Activated CD8-positive, alpha-beta T cell treated with anti-CD3 and anti-CD28 coated beads for 36 hours (primary cell): Measurements from ENCODE around the gene MEIKIN. TPM values are rescaled to one million over a fixed set of nuclear protein-coding genes. Genes with fewer than 3 reads are reported as not detected.
A peak's percentile ranks its signal among the peaks of the same experiment; 100 is the strongest.
"Not testable (repeated sequence)": the region's sequence is repeated elsewhere in the genome, so short reads cannot be mapped to it uniquely, and the experiment has no call there.

Experiments used
- ATAC-seq: fragments of 200-7000 bp; cut with Tn5 transposase; one replicate; pipeline ENCODE4 v1.10.0; 2021; ENCODE audit warnings: mild to moderate bottlenecking, moderate library complexity
- CTCF ChIA-PET: fragments of 350-600 bp; sonication (Branson Sonifier 250); formaldehyde crosslinking; loops from one replicate; lab custom pipeline; 2021; ENCODE audit warnings: antibody characterized with exemption; lab: Charles Lee
- POLR2A ChIA-PET: fragments of 350-600 bp; sonication (Branson Sonifier 250); formaldehyde crosslinking; loops from one replicate; lab custom pipeline; 2021; ENCODE audit warnings: antibody characterized with exemption; lab: Charles Lee
- DNase-seq: peaks from one replicate; pipeline ENCODE4 v3.0.0-alpha.2; 2020
- H3K27ac Mint-ChIP-seq: one replicate; pipeline ENCODE4 v1.8.0; 2021; ENCODE audit warnings: mild to moderate bottlenecking, mixed read lengths
- H3K27me3 Mint-ChIP-seq: one replicate; pipeline ENCODE4 v1.8.0; 2021; ENCODE audit warnings: mixed read lengths
- H3K36me3 Mint-ChIP-seq: one replicate; pipeline ENCODE4 v1.8.0; 2021; ENCODE audit warnings: low read depth, mixed read lengths
- H3K4me1 Mint-ChIP-seq: one replicate; pipeline ENCODE4 v1.8.0; 2021; ENCODE audit warnings: low read depth, mixed read lengths
- H3K4me3 Mint-ChIP-seq: one replicate; pipeline ENCODE4 v1.8.0; 2021; ENCODE audit warnings: mild to moderate bottlenecking, moderate library complexity, mixed read lengths
- H3K9me3 Mint-ChIP-seq: one replicate; pipeline ENCODE4 v1.8.0; 2021; ENCODE audit warnings: mixed read lengths
- CTCF ChIP-seq: fragments of 200-600 bp; IDR thresholded peaks from one replicate; pipeline ENCODE4 v1.8.0; 2022; ENCODE audit warnings: antibody characterized with exemption, mild to moderate bottlenecking
- intact Hi-C: fragments of 100-400 bp; cut with micrococcal nuclease; formaldehyde crosslinking; loops from one replicate; pipeline ENCODE4 v1.10.0; 2022
- total RNA-seq, 2 experiments: library from RNA; stranded (reverse); gene quantifications; one replicate each; pipeline ENCODE4 v1.2.3, GENCODE V29; 2021

The MEIKIN gene
- total RNA-seq, 2 experiments from 2014 or later = not detected

- Mint-ChIP-seq H3K36me3 (no peaks in the 10 kb centered on the region), H3K27ac (no peak overlapping the region), H3K4me3 (no peak overlapping the region), H3K4me1 (no peaks in the 10 kb centered on the region), H3K27me3 (no peaks in the 10 kb centered on the region), H3K9me3 (peaks cover 4% of the 10 kb centered on the region)
- intact Hi-C loops = no loop called here
- POLR2A ChIA-PET = no interaction called here
- TF ChIP-seq CTCF = no peak
- ATAC-seq (no peak), DNase-seq (no peak)
- CTCF ChIA-PET = interaction anchor here (1.2 kb wide), 1 partner anchor 325 kb away, joined by 3 read pairs; no protein-coding TSS in a partner anchor
Measured at GRCh38 chr5:131913603-131914002, 31.9 kb downstream of the MEIKIN start.

DNA sequence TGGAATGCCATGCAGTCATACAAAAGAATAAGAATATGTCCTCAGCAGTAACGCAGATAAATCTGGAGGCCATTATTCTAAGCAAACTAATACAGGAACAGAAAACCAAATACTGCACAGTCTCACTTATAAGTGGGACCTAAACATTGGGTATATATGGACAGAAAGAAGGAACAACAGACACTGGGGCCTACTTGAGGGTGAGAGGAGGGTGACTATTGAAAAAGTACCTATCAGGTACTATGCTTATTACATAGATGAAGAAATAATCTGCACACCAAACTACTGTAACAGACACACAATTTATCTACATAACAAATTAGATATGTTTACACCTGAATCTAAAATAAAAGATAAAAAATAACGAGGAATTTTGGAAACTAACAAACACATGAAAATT lies 38.8 kb downstream of the MEIKIN start:
- no peak overlapping the region for H3K4me3 Mint-ChIP-seq
- H3K36me3 Mint-ChIP-seq = peaks cover 26% of the 10 kb centered on the region
- DNase-seq (no peak), ATAC-seq (no peak)
- peaks cover 15% of the 10 kb centered on the region for H3K4me1 Mint-ChIP-seq
- intact Hi-C loops = no loop called here
- ChIA-PET CTCF (no interaction called here), POLR2A (no interaction called here)
- H3K9me3 Mint-ChIP-seq = peaks cover 26% of the 10 kb centered on the region
- TF ChIP-seq CTCF = no peak
- H3K27me3 Mint-ChIP-seq = no peaks in the 10 kb centered on the region
- no peak overlapping the region for H3K27ac Mint-ChIP-seq

DNA sequence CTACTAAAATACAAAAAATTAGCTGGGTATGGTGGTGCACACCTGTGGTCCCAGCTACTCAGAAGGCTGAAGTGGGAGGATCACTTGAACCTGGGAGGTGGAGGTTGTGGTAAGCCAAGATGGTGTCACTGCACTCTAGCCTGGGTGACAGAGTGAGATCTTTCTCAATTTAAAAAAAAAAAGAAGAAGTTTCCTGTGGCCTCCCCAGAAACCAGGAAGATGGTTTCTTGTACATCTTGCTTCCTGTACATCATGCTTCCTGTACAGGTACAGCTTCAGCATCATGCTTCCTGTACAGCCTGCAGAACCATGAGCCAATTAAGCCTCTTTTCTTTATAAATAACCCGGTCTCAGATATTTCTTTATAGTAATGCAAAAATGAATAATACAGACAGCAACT lies 43.2 kb downstream of the MEIKIN start:
- H3K27me3 Mint-ChIP-seq, H3K4me3 Mint-ChIP-seq, CTCF ChIA-PET, intact Hi-C loops, POLR2A ChIA-PET: not testable (repeated sequence)
- H3K36me3 Mint-ChIP-seq = peaks cover 27% of the 10 kb centered on the region
- ATAC-seq (peak; percentile 72), DNase-seq (peak; percentile 17)
- H3K4me1 Mint-ChIP-seq = peaks cover 17% of the 10 kb centered on the region
- peaks cover 25% of the 10 kb centered on the region for H3K9me3 Mint-ChIP-seq
- peak overlapping the region; percentile 26 for H3K27ac Mint-ChIP-seq

DNA sequence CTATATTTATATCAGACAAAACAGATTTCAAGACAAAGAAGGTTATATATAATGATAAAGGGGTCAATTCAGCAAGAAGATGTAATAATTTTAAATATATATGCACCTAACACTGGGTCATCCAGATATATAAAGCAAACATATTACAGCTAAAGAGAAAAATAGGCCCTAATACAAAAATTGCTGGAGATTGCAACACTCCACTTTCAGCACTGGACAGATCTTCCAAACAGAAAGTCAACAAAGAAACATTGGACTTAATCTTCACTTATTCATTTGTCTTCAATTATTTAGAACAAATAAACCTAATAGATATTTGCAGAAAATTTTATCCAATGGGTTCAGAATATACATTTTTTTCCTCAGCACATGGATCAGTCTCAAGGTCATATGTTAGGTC lies 45.8 kb downstream of the MEIKIN start:
- DNase-seq = no peak
- Mint-ChIP-seq H3K27me3 (peaks cover 4% of the 10 kb centered on the region), H3K4me3 (no peak overlapping the region), H3K9me3 (peaks cover 30% of the 10 kb centered on the region), H3K36me3 (peaks cover 25% of the 10 kb centered on the region), H3K27ac (no peak overlapping the region), H3K4me1 (peaks cover 12% of the 10 kb centered on the region)
- intact Hi-C loops = no loop called here
- ATAC-seq = no peak
- ChIA-PET CTCF (interaction anchor here (0.6 to 1.0 kb wide), 2 partner anchors 16 to 108 kb away, joined by 3 read pairs; no protein-coding TSS in a partner anchor), POLR2A (no interaction called here)
- no peak for TF ChIP-seq CTCF

- TF ChIP-seq CTCF = no peak
- Mint-ChIP-seq H3K4me1 (no peaks in the 10 kb centered on the region), H3K27ac (no peak overlapping the region), H3K36me3 (no peaks in the 10 kb centered on the region), H3K27me3 (no peaks in the 10 kb centered on the region), H3K9me3 (peaks cover 5% of the 10 kb centered on the region), H3K4me3 (no peak overlapping the region)
- no peak for ATAC-seq
- ChIA-PET CTCF (no interaction called here), POLR2A (no interaction called here)
- no peak for DNase-seq
- intact Hi-C loops = no loop called here
Measured at GRCh38 chr5:131883984-131884383, 61.5 kb downstream of the MEIKIN start.

DNA sequence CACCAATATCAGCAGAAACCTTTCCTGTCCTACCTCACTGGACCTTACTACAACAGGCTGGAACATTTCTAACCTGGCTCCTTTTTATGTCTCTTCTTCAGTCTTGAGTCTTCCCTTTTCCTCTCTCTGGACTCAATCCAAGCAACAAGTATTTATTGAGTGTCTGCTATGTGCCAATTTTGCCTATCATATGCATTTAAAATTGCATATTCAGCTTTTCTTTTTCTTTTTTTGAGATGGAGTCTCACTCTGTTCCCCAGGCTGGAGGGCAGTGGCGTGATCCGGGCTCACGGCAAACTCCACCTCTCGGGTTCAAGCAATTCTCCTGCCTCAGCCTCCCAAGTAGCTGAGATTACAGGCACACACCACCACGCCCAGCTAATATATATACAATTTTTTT lies 65.8 kb downstream of the MEIKIN start:
- Mint-ChIP-seq H3K36me3 (no peaks in the 10 kb centered on the region), H3K27me3 (no peaks in the 10 kb centered on the region), H3K27ac (no peak overlapping the region), H3K9me3 (peaks cover 3% of the 10 kb centered on the region), H3K4me3 (no peak overlapping the region), H3K4me1 (no peaks in the 10 kb centered on the region)
- ATAC-seq (no peak), DNase-seq (no peak)
- ChIA-PET CTCF (no interaction called here), POLR2A (no interaction called here)
- intact Hi-C loops = no loop called here
- TF ChIP-seq CTCF = no peak
